Suprapubic skin (tissue), 4 donors: Measurements from ENCODE around the gene CLEC4F. TPM values are rescaled to one million over a fixed set of nuclear protein-coding genes. Genes with fewer than 3 reads are reported as not detected.

Experiments used
- DNase-seq, 2 donors: peaks; one replicate each; pipeline ENCODE4 v3.0.0-alpha.2; 2019; ENCODE audit warnings: low spot score in 2 of 2
- H3K27ac ChIP-seq: fragments of 200-600 bp; sonication (generic); one replicate; pipeline ENCODE4 v1.5.1; 2019
- H3K27me3 ChIP-seq: fragments of 200-600 bp; sonication (generic); one replicate; pipeline ENCODE4 v1.5.1; 2019
- H3K36me3 ChIP-seq: fragments of 200-600 bp; sonication (generic); one replicate; pipeline ENCODE4 v1.5.1; 2019
- H3K4me1 ChIP-seq: fragments of 200-600 bp; sonication (generic); one replicate; pipeline ENCODE4 v1.5.1; 2019
- H3K4me3 ChIP-seq: fragments of 200-600 bp; sonication (generic); one replicate; pipeline ENCODE4 v1.5.1; 2019; ENCODE audit warnings: mild to moderate bottlenecking
- H3K9me3 ChIP-seq: fragments of 200-600 bp; sonication (generic); one replicate; pipeline ENCODE4 v1.5.1; 2019
- CTCF ChIP-seq, 2 donors: fragments of 200-600 bp in 1 of 2; fragments of 450-650 bp in 1 of 2; sonication (generic) in 1 of 2; IDR thresholded peaks; one replicate each; pipeline ENCODE4 v1.5.1; 2016 to 2019; ENCODE audit warnings: antibody characterized with exemption in 2 of 2, mild to moderate bottlenecking in 1 of 2, moderate library complexity in 1 of 2
- EP300 ChIP-seq: sonication (generic); formaldehyde crosslinking; IDR thresholded peaks from one replicate; pipeline ENCODE4 v1.6.1; 2017; ENCODE audit warnings: antibody characterized with exemption
- POLR2A ChIP-seq, 2 donors: fragments of 450-650 bp; IDR thresholded peaks; one replicate each; pipeline ENCODE4 v1.6.1; 2017; ENCODE audit warnings: antibody characterized with exemption in 2 of 2, mild to moderate bottlenecking in 2 of 2, moderate library complexity in 2 of 2
- POLR2AphosphoS5 ChIP-seq, 3 donors: sonication (generic); formaldehyde crosslinking; IDR thresholded peaks; one replicate each; pipeline ENCODE4 v1.6.1; 2017; ENCODE audit warnings: antibody characterized with exemption in 3 of 3
- WGBS: methylation state at CpG from one replicate; pipeline ENCODE4 v1.1.5; 2018; 5-methylcytosine and 5-hydroxymethylcytosine counted together
- total RNA-seq, 4 donors: library from RNA; depleted of rRNA; stranded (reverse); fragments of >200 nt; gene quantifications; one replicate each; pipeline ENCODE4 v1.1.0, GENCODE V29; 2016

CLEC4F gene
- total RNA-seq, 4 donors from 2014 or later: 0.60 to 3.0 (median 0.93) TPM

GRCh38 chr2:70766357-70767078, 53.9 kb downstream of the CLEC4F start:
- H3K27me3 ChIP-seq: peaks cover 66% of the 10 kb centered on the region
- H3K4me1 ChIP-seq: peaks cover 22% of the 10 kb centered on the region
- WGBS: 21% methylated on average over 7 of the region's 7 CpGs
- no peaks in the 10 kb centered on the region for H3K36me3 ChIP-seq
- no peak for DNase-seq
- H3K27ac ChIP-seq: no peak overlapping the region
- TF ChIP-seq POLR2AphosphoS5 (IDR thresholded peaks at IDR 0.05): no peak
- no peak for TF ChIP-seq POLR2A (IDR thresholded peaks at IDR 0.05)
- TF ChIP-seq EP300: no peak
- TF ChIP-seq CTCF (IDR thresholded peaks at IDR 0.05): no peak
- H3K9me3 ChIP-seq: no peaks in the 10 kb centered on the region
- H3K4me3 ChIP-seq: peak overlapping the region; percentile 48

GRCh38 chr2:70765507-70765906, 54.9 kb downstream of the CLEC4F start:
- WGBS: 85% methylated on average over 7 of the region's 7 CpGs
- Histone ChIP-seq H3K9me3 (no peaks in the 10 kb centered on the region), H3K27ac (no peak overlapping the region), H3K36me3 (no peaks in the 10 kb centered on the region), H3K27me3 (peaks cover 66% of the 10 kb centered on the region), H3K4me3 (no peak overlapping the region), H3K4me1 (peaks cover 22% of the 10 kb centered on the region)
- TF ChIP-seq POLR2AphosphoS5 (IDR thresholded peaks at IDR 0.05): no peak
- TF ChIP-seq CTCF (IDR thresholded peaks at IDR 0.05): no peak
- TF ChIP-seq EP300: no peak
- no peak for TF ChIP-seq POLR2A (IDR thresholded peaks at IDR 0.05)
- DNase-seq: no peak

- H3K9me3 ChIP-seq: no peaks in the 10 kb centered on the region
- 60% methylated on average over 1 of the region's 1 CpG for WGBS
- H3K36me3 ChIP-seq: no peaks in the 10 kb centered on the region
- TF ChIP-seq POLR2A (IDR thresholded peaks at IDR 0.05): no peak
- no peak for TF ChIP-seq EP300
- TF ChIP-seq CTCF (IDR thresholded peaks at IDR 0.05): no peak
- TF ChIP-seq POLR2AphosphoS5 (IDR thresholded peaks at IDR 0.05): no peak
- no peaks in the 10 kb centered on the region for H3K4me1 ChIP-seq
- no peak overlapping the region for H3K27ac ChIP-seq
- no peak for DNase-seq
- no peak overlapping the region for H3K4me3 ChIP-seq
- H3K27me3 ChIP-seq: peaks cover 32% of the 10 kb centered on the region
Measured at GRCh38 chr2:70759446-70759845, 61.0 kb downstream of the CLEC4F start.

Other genes with a start within 250 kb of the CLEC4F start
- gene ADD2, start 52.4 kb downstream of the CLEC4F start, total RNA-seq: 1 to 10 TPM; 1.4 to 2.3 (median 1.5) TPM
- not detected for gene FIGLA, start 30.0 kb downstream of the CLEC4F start, total RNA-seq
- gene CD207, start 15.2 kb upstream of the CLEC4F start, total RNA-seq: 10 to 100 TPM; 25.4 to 81.3 (median 50.5) TPM
- gene VAX2, start 80.0 kb upstream of the CLEC4F start, total RNA-seq: 1 to 10 TPM; 1.2 to 5.8 (median 3.1) TPM
- 10 to 100 TPM; 22.7 to 66.9 (median 39.5) TPM for gene ATP6V1B1, start 115.3 kb upstream of the CLEC4F start, total RNA-seq
- gene ANKRD53, start 158.0 kb upstream of the CLEC4F start, total RNA-seq: 1 to 10 TPM in 2 of 4 donors, not detected in 2; 2.9 to 5.5 TPM
- 10 to 100 TPM; 19.7 to 31.0 (median 26.8) TPM for gene TEX261, start 174.3 kb upstream of the CLEC4F start, total RNA-seq
- 100 to 1,000 TPM; 122 to 233 (median 153) TPM for gene NAGK, start 248.0 kb upstream of the CLEC4F start, total RNA-seq